Thymus (tissue), 11 donors: ENCODE data around the gene PTPRQ. TPM values are rescaled to one million over a fixed set of nuclear protein-coding genes. Genes with fewer than 3 reads are reported as not detected.
A peak's percentile ranks its signal among the peaks of the same experiment; 100 is the strongest.

Experiments
- DNase-seq, 9 donors: peaks; one replicate each; pipeline ENCODE4 v3.0.0-alpha.2; 2013; ENCODE audit warnings: low spot score in 9 of 9, low read depth in 6 of 9, missing footprints in 1 of 9
- H3K27ac ChIP-seq, 2 donors: one replicate each; pipeline ENCODE4 v1.5.1; 2013; ENCODE audit warnings: control low read depth in 1 of 2, low read depth in 1 of 2, low read length in 1 of 2, mild to moderate bottlenecking in 1 of 2, moderate library complexity in 1 of 2
- H3K27me3 ChIP-seq, 2 donors: one replicate each; pipeline ENCODE4 v1.5.1; 2013; ENCODE audit warnings: low read length in 1 of 2; ENCODE audit not compliant: control insufficient read depth in 2 of 2, insufficient read depth in 1 of 2
- H3K36me3 ChIP-seq, 2 donors: one replicate each; pipeline ENCODE4 v1.5.1; 2013; ENCODE audit warnings: low read length in 1 of 2, mild to moderate bottlenecking in 1 of 2, moderate library complexity in 1 of 2; ENCODE audit not compliant: control insufficient read depth in 2 of 2, insufficient read depth in 2 of 2
- H3K4me1 ChIP-seq, 2 donors: one replicate each; pipeline ENCODE4 v1.5.1; 2013; ENCODE audit warnings: low read length in 2 of 2; ENCODE audit not compliant: control insufficient read depth in 2 of 2, insufficient read depth in 2 of 2
- H3K4me3 ChIP-seq, 2 donors: one replicate each; pipeline ENCODE4 v1.5.1; 2013; ENCODE audit warnings: low read length in 2 of 2, control low read depth in 1 of 2, mild to moderate bottlenecking in 1 of 2
- H3K9me3 ChIP-seq, 2 donors: one replicate each; pipeline ENCODE4 v1.5.1; 2013; ENCODE audit warnings: low read length in 1 of 2, mild to moderate bottlenecking in 1 of 2; ENCODE audit not compliant: control insufficient read depth in 2 of 2, insufficient read depth in 1 of 2
- WGBS: extraction: QIAGEN DNeasy Blood & Tissue Kit; methylation state at CpG from one replicate; pipeline ENCODE4 v1.1.7; 2013; 5-methylcytosine and 5-hydroxymethylcytosine counted together
- polyA plus RNA-seq: library from polyadenylated mRNA; stranded (reverse); fragments of 200-250 nt; gene quantifications from one replicate; pipeline ENCODE4 v1.2.3, GENCODE V29; 2013
- total RNA-seq: library from RNA; stranded (reverse); fragments of 120-200 nt; gene quantifications from one replicate; pipeline ENCODE4 v1.2.4, GENCODE V29; 2013
- donor health status: healthy.

The PTPRQ gene
- total and polyA plus RNA-seq, 2 donors, result 0.05 TPM

DNA sequence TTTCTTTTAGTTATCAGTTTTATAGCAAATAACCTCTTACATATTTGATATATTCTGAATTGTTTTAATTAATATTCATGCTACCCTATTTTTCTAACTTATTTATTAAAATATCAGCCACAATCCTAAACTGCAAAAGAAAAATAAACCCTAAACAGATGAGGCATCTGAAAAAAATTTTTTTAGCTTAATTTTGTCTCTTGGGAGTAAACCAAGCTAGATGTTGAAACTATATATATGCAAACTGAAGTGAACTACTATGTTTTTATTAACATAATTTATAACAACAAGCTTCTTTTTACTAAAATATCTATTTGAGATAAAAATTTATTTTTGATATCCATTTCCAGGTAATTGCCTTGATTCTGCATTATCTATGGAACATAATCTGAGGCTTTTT lies 87.6 kb downstream of the PTPRQ start:
- Histone ChIP-seq H3K36me3 (no peaks in the 10 kb centered on the region), H3K4me3 (no peak overlapping the region), H3K9me3 (no peaks in the 10 kb centered on the region), H3K27ac (no peak overlapping the region), H3K4me1 (no peaks in the 10 kb centered on the region), H3K27me3 (no peaks in the 10 kb centered on the region)
- no peak for DNase-seq

DNA sequence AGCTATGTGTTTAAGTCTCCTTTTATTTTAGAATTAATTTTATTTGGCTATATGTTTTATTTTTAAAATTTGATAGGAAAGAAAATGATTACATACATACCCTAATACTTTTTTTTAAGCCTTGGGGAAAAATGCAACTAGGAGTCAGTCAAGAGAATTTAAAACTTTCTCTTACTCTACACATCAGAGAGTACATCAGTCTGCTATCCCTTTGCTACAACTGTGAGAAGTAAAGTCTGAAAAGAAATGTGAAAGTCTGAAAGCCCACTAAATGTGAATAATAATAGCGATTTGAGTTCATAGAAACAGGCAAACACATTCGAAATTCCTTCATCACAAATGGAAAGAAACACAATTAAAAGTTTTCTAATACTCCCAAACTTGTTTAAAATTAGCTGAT lies 95.0 kb downstream of the PTPRQ start:
- DNase-seq, result no peak
- no peaks in the 10 kb centered on the region for H3K9me3 ChIP-seq
- no peaks in the 10 kb centered on the region for H3K36me3 ChIP-seq
- H3K27ac ChIP-seq, result no peak overlapping the region
- H3K4me1 ChIP-seq, result no peaks in the 10 kb centered on the region
- 27% methylated on average over 2 of the region's 2 CpGs for WGBS
- no peaks in the 10 kb centered on the region for H3K27me3 ChIP-seq
- H3K4me3 ChIP-seq, result no peak overlapping the region

DNA sequence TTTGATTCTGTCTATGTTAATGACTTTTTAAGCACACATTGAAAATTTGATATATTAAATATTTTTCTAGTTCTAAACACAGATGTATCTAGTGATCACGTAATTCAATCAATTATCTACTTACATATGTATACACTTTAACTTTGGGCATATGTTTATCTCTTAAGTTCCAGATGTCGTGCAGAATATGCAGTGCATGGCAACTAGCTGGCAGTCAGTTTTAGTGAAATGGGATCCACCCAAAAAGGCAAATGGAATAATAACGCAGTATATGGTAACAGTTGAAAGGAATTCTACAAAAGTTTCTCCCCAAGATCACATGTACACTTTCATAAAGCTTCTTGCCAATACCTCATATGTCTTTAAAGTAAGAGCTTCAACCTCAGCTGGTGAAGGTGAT lies 105.3 kb downstream of the PTPRQ start:
- Histone ChIP-seq H3K9me3 (no peaks in the 10 kb centered on the region), H3K27me3 (no peaks in the 10 kb centered on the region), H3K36me3 (no peaks in the 10 kb centered on the region), H3K4me3 (no peak overlapping the region), H3K4me1 (no peaks in the 10 kb centered on the region), H3K27ac (no peak overlapping the region)
- DNase-seq, result no peak
- WGBS, result 89% methylated on average over 3 of the region's 3 CpGs

DNA sequence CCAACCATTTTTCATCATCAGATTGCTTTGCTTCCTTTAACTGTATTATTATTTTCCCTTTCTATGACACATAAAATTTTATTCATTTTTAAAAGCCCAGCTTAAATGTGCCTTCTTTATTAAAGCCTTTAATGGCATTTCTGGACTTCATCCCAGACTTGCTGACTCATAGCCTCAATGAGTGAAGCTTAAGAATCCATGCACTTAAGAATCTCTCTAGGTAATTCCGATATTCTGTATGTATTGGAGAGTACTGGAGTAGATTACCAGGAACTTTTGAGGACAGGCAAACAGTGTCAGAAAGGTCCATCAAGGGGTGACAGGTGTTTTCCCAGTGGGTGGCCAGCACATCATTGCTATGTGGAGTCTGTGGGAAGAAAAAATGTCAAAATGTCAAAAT lies 107.9 kb downstream of the PTPRQ start:
- 90% methylated on average over 1 of the region's 1 CpG for WGBS
- no peaks in the 10 kb centered on the region for H3K9me3 ChIP-seq
- no peak for DNase-seq
- no peak overlapping the region for H3K27ac ChIP-seq
- H3K36me3 ChIP-seq, result no peaks in the 10 kb centered on the region
- no peak overlapping the region for H3K4me3 ChIP-seq
- no peaks in the 10 kb centered on the region for H3K4me1 ChIP-seq
- no peaks in the 10 kb centered on the region for H3K27me3 ChIP-seq

DNA sequence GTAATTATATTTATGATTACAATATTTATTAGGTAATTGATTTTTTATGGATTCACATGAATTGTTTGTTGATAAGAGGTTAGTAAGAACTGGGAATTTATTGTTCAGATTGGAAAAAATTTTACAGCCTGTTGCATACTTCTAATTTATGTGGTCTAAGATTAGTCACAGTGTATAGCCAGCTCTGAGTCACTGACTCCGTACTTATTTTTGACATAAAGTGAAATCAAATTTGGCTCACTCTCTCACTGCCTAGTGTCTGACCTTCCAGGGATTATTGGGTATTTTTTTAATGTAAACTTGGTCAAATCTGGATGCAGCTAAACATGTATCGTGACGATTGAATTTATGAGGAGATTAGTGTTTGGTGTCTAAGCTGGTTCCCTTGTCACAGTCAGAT lies 109.3 kb downstream of the PTPRQ start:
- WGBS, result 92% methylated on average over 3 of the region's 3 CpGs
- H3K9me3 ChIP-seq, result no peaks in the 10 kb centered on the region
- no peaks in the 10 kb centered on the region for H3K4me1 ChIP-seq
- no peaks in the 10 kb centered on the region for H3K36me3 ChIP-seq
- DNase-seq, result no peak
- H3K4me3 ChIP-seq, result no peak overlapping the region
- no peaks in the 10 kb centered on the region for H3K27me3 ChIP-seq
- no peak overlapping the region for H3K27ac ChIP-seq

DNA sequence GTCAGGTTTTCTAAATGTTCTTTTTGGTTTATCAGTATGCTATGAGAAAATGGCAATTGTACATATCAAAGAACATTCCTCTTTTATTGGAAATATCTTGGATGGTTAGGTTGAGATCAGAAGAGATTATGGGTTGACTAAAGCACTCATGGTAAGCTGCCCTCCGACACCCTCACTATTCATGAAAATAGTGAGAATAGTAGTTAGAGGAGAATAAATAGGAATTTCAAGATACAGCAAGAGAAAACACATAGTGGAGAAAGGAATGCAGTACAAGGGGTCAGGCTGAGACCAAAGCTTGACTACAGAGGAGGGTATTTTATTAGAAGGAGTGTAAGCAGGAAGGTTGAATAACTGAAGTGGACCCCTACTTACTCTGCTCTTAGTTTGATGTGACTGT lies 112.5 kb downstream of the PTPRQ start:
- Histone ChIP-seq H3K36me3 (no peaks in the 10 kb centered on the region), H3K27ac (no peak overlapping the region), H3K27me3 (no peaks in the 10 kb centered on the region), H3K4me3 (no peak overlapping the region), H3K9me3 (no peaks in the 10 kb centered on the region), H3K4me1 (no peaks in the 10 kb centered on the region)
- WGBS, result 100% methylated on average over 1 of the region's 1 CpG
- DNase-seq, result no peak

DNA sequence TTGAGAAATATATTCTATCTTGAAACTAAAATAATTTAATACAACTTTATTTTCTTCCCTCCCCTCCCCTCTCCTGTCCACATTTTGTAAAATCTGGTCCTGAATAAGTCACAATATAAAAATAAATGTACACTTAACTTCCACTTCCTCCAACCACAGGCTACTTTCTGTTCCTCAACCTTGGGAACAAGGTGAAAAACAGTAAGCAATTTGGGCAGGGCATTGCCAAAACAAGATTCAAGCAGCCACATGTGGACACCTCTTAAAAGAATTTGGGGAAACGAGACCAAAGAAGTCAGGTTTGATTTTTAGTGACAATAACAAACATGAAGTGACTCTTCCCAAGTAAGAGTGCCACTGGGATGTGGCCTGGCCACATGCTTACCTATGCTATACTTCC lies 115.7 kb downstream of the PTPRQ start:
- H3K27me3 ChIP-seq, result no peaks in the 10 kb centered on the region
- no peaks in the 10 kb centered on the region for H3K9me3 ChIP-seq
- 77% methylated on average over 1 of the region's 1 CpG for WGBS

DNA sequence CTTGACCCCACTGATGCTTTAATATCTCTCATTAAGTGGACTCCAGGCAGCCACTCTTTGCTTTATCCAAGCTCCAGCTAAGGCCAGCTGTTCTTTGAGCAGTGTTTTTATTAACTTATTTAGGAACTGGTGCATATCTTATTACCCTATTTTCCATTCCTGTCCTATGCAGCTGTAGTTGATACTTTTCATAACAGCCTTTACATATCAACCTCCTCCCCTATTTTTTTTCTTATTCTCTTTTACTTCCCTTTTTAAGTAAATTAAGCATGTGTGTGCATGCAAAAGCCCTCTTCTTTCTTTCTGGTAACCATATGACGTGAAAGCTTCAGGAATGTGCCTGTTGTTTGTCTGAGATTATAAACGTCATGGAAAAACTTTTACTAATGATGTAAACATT lies 121.2 kb downstream of the PTPRQ start:
- WGBS, result 56% methylated on average over 2 of the region's 2 CpGs

More for the DNA sequence above, 115.7 kb downstream of the PTPRQ start:
- DNase-seq, result peak in 1 of 9 donors; percentile 6
- no peaks in the 10 kb centered on the region for H3K4me1 ChIP-seq
- H3K4me3 ChIP-seq, result no peak overlapping the region
- H3K36me3 ChIP-seq, result no peaks in the 10 kb centered on the region
- no peak overlapping the region for H3K27ac ChIP-seq

DNA sequence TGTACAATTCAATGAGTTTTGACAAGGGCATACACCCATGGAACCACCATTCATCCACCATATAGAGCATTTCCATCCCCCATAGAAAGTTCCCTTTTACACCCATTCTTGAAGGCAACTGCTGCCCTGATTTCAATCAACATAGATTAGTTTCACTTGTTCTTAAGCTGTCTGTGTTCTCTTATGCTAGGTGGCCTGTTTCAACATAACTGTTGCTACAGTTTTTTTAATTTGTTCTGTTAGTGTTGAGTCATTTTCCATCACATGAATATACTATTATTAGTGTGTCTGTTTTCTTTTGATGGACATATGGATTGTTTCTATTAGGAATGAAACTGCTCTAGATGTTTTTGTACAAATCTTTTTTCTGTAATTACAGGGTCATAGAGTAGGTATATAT lies 123.4 kb downstream of the PTPRQ start:
- Histone ChIP-seq H3K4me1 (no peaks in the 10 kb centered on the region), H3K36me3 (no peaks in the 10 kb centered on the region), H3K27me3 (no peaks in the 10 kb centered on the region), H3K9me3 (no peaks in the 10 kb centered on the region), H3K27ac (no peak overlapping the region), H3K4me3 (no peak overlapping the region)
- no peak for DNase-seq

More for the DNA sequence above, 121.2 kb downstream of the PTPRQ start:
- no peaks in the 10 kb centered on the region for H3K9me3 ChIP-seq
- H3K4me1 ChIP-seq, result no peaks in the 10 kb centered on the region
- no peak overlapping the region for H3K4me3 ChIP-seq
- DNase-seq, result no peak
- no peaks in the 10 kb centered on the region for H3K36me3 ChIP-seq
- H3K27me3 ChIP-seq, result no peaks in the 10 kb centered on the region
- H3K27ac ChIP-seq, result no peak overlapping the region
